Astrocyte (in vitro differentiated cells and primary cell): ENCODE data around the gene LMF1. TPM values are rescaled to one million over a fixed set of nuclear protein-coding genes. Genes with fewer than 3 reads are reported as not detected.

Source experiments
- DNase-seq: peaks from one replicate; pipeline ENCODE4 v3.0.0-alpha.2; 2010; ENCODE audit warnings: low read depth
- FAIRE-seq: peaks from 2 replicates; lab custom pipeline; 2011; peaks lifted over from hg19 to GRCh38; lab: Jason Lieb, UNC
- H2AFZ ChIP-seq: 2 replicates; pipeline ENCODE4 v1.6.0; 2012; ENCODE audit warnings: low read depth, low read length, inconsistent platforms
- H3K27ac ChIP-seq: 2 replicates; pipeline ENCODE4 v1.5.1; 2011; ENCODE audit warnings: low read depth, low read length, inconsistent platforms
- H3K27me3 ChIP-seq: 2 replicates; pipeline ENCODE4 v1.6.0; 2011; ENCODE audit warnings: low read length, inconsistent platforms; ENCODE audit not compliant: insufficient read depth
- H3K36me3 ChIP-seq: 2 replicates; pipeline ENCODE4 v1.5.1; 2011; ENCODE audit warnings: low read length, inconsistent platforms; ENCODE audit not compliant: insufficient read depth
- H3K4me1 ChIP-seq: 2 replicates; pipeline ENCODE4 v1.5.1; 2011; ENCODE audit warnings: low read length, inconsistent platforms; ENCODE audit not compliant: insufficient read depth
- H3K4me2 ChIP-seq: 2 replicates; pipeline ENCODE4 v1.6.0; 2012; ENCODE audit warnings: low read length, inconsistent platforms
- H3K4me3 ChIP-seq: 2 replicates; pipeline ENCODE4 v1.5.1; 2011; ENCODE audit warnings: low read depth, mild to moderate bottlenecking, low read length, inconsistent platforms; ENCODE audit not compliant: insufficient read depth
- H3K79me2 ChIP-seq: 2 replicates; pipeline ENCODE4 v1.6.0; 2012; ENCODE audit warnings: mild to moderate bottlenecking, low read length, inconsistent platforms; ENCODE audit not compliant: insufficient read depth
- H3K9ac ChIP-seq: 2 replicates; pipeline ENCODE4 v1.6.0; 2012; ENCODE audit warnings: mild to moderate bottlenecking, low read length, inconsistent platforms
- H3K9me3 ChIP-seq: 2 replicates; pipeline ENCODE4 v1.5.1; 2012; ENCODE audit warnings: low read depth, mild to moderate bottlenecking, low read length, inconsistent platforms; ENCODE audit not compliant: insufficient read depth
- H4K20me1 ChIP-seq: 2 replicates; pipeline ENCODE4 v1.6.0; 2012; ENCODE audit warnings: low read length, inconsistent platforms; ENCODE audit not compliant: insufficient read depth
- H3K27ac Mint-ChIP-seq: one replicate; pipeline ENCODE4 v1.8.0; 2021; ENCODE audit warnings: mild to moderate bottlenecking, mixed read lengths; ENCODE audit not compliant: unreplicated experiment
- H3K27me3 Mint-ChIP-seq: one replicate; pipeline ENCODE4 v1.8.0; 2021; ENCODE audit warnings: low read depth, mixed read lengths; ENCODE audit not compliant: unreplicated experiment
- H3K36me3 Mint-ChIP-seq: one replicate; pipeline ENCODE4 v1.8.0; 2021; ENCODE audit warnings: low read depth, mixed read lengths; ENCODE audit not compliant: unreplicated experiment
- H3K4me1 Mint-ChIP-seq: one replicate; pipeline ENCODE4 v1.8.0; 2021; ENCODE audit warnings: low read depth, mixed read lengths; ENCODE audit not compliant: unreplicated experiment
- H3K4me3 Mint-ChIP-seq: one replicate; pipeline ENCODE4 v1.8.0; 2021; ENCODE audit warnings: mild to moderate bottlenecking, moderate library complexity, mixed read lengths; ENCODE audit not compliant: unreplicated experiment
- H3K9me3 Mint-ChIP-seq: one replicate; pipeline ENCODE4 v1.8.0; 2021; ENCODE audit warnings: mild to moderate bottlenecking, mixed read lengths; ENCODE audit not compliant: unreplicated experiment
- CTCF ChIP-seq: IDR thresholded peaks from 2 replicates; pipeline ENCODE4 v1.5.1; 2011; ENCODE audit warnings: low read depth, mild to moderate bottlenecking, inconsistent platforms, low read length, moderate library complexity; ENCODE audit not compliant: insufficient read depth
- EZH2 ChIP-seq: IDR thresholded peaks from 2 replicates; pipeline ENCODE4 v1.6.1; 2012; ENCODE audit warnings: mild to moderate bottlenecking, low read length, inconsistent platforms; ENCODE audit not compliant: insufficient read depth
- total RNA-seq: library from RNA; stranded (reverse); gene quantifications from 2 replicates; pipeline ENCODE4 v1.2.1, GENCODE V29; 2021

LMF1 gene
- total RNA-seq, 1 donor from 2014 or later, result 12.6 TPM

- H2AFZ ChIP-seq, result no peak overlapping the region
- H4K20me1 ChIP-seq, result no peaks in the 10 kb centered on the region
- H3K36me3 ChIP-seq, result no peaks in the 10 kb centered on the region
- Mint-ChIP-seq H3K36me3 (peaks cover 12% of the 10 kb centered on the region), H3K4me1 (no peaks in the 10 kb centered on the region), H3K27ac (no peak overlapping the region), H3K9me3 (no peaks in the 10 kb centered on the region), H3K27me3 (peaks cover 14% of the 10 kb centered on the region), H3K4me3 (no peak overlapping the region)
- DNase-seq (no peak), FAIRE-seq (no peak)
- no peak for TF ChIP-seq CTCF
- TF ChIP-seq EZH2, result no peak
- no peaks in the 10 kb centered on the region for H3K27me3 ChIP-seq
- H3K9ac ChIP-seq, result no peak overlapping the region
- H3K4me2 ChIP-seq, result no peak overlapping the region
- H3K4me1 ChIP-seq, result no peaks in the 10 kb centered on the region
- H3K27ac ChIP-seq, result no peak overlapping the region
- H3K4me3 ChIP-seq, result no peak overlapping the region
- H3K79me2 ChIP-seq, result no peaks in the 10 kb centered on the region
- no peaks in the 10 kb centered on the region for H3K9me3 ChIP-seq
These were observed 77.4 kb downstream of the LMF1 start for GRCh38 chr16:893360-893759.

- no peaks in the 10 kb centered on the region for H3K4me1 ChIP-seq
- FAIRE-seq (no peak), DNase-seq (no peak)
- H3K4me3 Mint-ChIP-seq, result no peak overlapping the region
- no peak overlapping the region for H3K4me2 ChIP-seq
- peaks cover 13% of the 10 kb centered on the region for H3K27me3 Mint-ChIP-seq
- no peak overlapping the region for H3K27ac Mint-ChIP-seq
- H3K9me3 Mint-ChIP-seq, result no peaks in the 10 kb centered on the region
- no peak overlapping the region for H3K9ac ChIP-seq
- H3K9me3 ChIP-seq, result no peaks in the 10 kb centered on the region
- no peak overlapping the region for H3K27ac ChIP-seq
- no peaks in the 10 kb centered on the region for H3K79me2 ChIP-seq
- no peaks in the 10 kb centered on the region for H3K4me1 Mint-ChIP-seq
- no peaks in the 10 kb centered on the region for H4K20me1 ChIP-seq
- peaks cover 12% of the 10 kb centered on the region for H3K36me3 Mint-ChIP-seq
- no peak overlapping the region for H3K4me3 ChIP-seq
- no peaks in the 10 kb centered on the region for H3K27me3 ChIP-seq
- H3K36me3 ChIP-seq, result no peaks in the 10 kb centered on the region
- no peak for TF ChIP-seq EZH2
- TF ChIP-seq CTCF, result no peak
- no peak overlapping the region for H2AFZ ChIP-seq
These were observed 78.1 kb downstream of the LMF1 start for GRCh38 chr16:892536-893255.

GRCh38 chr16:892006-892405 lies 78.8 kb downstream of the LMF1 start:
- Histone ChIP-seq H2AFZ (no peak overlapping the region), H3K36me3 (no peaks in the 10 kb centered on the region), H3K27ac (no peak overlapping the region), H3K4me2 (no peak overlapping the region), H3K9me3 (no peaks in the 10 kb centered on the region), H3K79me2 (no peaks in the 10 kb centered on the region), H3K9ac (no peak overlapping the region), H3K4me1 (no peaks in the 10 kb centered on the region), H4K20me1 (no peaks in the 10 kb centered on the region), H3K4me3 (no peak overlapping the region), H3K27me3 (no peaks in the 10 kb centered on the region)
- Mint-ChIP-seq H3K27ac (no peak overlapping the region), H3K4me1 (no peaks in the 10 kb centered on the region), H3K4me3 (no peak overlapping the region), H3K36me3 (peaks cover 12% of the 10 kb centered on the region), H3K9me3 (no peaks in the 10 kb centered on the region), H3K27me3 (peaks cover 9% of the 10 kb centered on the region)
- no peak for FAIRE-seq
- TF ChIP-seq CTCF, result no peak
- no peak for TF ChIP-seq EZH2
- no peak for DNase-seq
